ENCODE measurements around the gene TCF12. TPM values are rescaled to one million over a fixed set of nuclear protein-coding genes. Genes with fewer than 3 reads are reported as not detected.

The TCF12 gene
- total and polyA plus RNA-seq, 2 of the 8 experiments (the other 6 are each of a cell fraction or from before 2014, with no cell fraction given): 85.8 to 101 TPM

DNA sequence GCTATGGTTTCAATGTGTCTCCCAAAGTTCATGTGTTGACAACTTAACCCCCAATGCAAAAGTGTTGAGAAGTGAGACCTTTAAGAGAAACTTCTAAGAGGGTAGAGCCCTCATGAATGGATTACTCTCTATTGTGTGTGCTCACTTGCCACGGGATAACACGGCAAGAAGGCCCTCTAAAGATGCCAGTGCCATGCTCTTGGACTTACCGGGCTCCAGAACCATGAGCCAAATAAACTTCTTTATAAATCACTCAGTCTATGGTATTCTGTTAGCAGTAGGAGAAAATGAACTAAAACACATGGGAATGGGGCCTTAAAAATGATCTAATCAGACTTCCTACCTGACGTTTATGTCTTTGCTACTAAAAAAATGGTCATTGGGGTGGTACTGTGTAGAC lies 2.6 kb upstream of the TCF12 start (continued):
- TF ChIP-seq, protein P1, sequence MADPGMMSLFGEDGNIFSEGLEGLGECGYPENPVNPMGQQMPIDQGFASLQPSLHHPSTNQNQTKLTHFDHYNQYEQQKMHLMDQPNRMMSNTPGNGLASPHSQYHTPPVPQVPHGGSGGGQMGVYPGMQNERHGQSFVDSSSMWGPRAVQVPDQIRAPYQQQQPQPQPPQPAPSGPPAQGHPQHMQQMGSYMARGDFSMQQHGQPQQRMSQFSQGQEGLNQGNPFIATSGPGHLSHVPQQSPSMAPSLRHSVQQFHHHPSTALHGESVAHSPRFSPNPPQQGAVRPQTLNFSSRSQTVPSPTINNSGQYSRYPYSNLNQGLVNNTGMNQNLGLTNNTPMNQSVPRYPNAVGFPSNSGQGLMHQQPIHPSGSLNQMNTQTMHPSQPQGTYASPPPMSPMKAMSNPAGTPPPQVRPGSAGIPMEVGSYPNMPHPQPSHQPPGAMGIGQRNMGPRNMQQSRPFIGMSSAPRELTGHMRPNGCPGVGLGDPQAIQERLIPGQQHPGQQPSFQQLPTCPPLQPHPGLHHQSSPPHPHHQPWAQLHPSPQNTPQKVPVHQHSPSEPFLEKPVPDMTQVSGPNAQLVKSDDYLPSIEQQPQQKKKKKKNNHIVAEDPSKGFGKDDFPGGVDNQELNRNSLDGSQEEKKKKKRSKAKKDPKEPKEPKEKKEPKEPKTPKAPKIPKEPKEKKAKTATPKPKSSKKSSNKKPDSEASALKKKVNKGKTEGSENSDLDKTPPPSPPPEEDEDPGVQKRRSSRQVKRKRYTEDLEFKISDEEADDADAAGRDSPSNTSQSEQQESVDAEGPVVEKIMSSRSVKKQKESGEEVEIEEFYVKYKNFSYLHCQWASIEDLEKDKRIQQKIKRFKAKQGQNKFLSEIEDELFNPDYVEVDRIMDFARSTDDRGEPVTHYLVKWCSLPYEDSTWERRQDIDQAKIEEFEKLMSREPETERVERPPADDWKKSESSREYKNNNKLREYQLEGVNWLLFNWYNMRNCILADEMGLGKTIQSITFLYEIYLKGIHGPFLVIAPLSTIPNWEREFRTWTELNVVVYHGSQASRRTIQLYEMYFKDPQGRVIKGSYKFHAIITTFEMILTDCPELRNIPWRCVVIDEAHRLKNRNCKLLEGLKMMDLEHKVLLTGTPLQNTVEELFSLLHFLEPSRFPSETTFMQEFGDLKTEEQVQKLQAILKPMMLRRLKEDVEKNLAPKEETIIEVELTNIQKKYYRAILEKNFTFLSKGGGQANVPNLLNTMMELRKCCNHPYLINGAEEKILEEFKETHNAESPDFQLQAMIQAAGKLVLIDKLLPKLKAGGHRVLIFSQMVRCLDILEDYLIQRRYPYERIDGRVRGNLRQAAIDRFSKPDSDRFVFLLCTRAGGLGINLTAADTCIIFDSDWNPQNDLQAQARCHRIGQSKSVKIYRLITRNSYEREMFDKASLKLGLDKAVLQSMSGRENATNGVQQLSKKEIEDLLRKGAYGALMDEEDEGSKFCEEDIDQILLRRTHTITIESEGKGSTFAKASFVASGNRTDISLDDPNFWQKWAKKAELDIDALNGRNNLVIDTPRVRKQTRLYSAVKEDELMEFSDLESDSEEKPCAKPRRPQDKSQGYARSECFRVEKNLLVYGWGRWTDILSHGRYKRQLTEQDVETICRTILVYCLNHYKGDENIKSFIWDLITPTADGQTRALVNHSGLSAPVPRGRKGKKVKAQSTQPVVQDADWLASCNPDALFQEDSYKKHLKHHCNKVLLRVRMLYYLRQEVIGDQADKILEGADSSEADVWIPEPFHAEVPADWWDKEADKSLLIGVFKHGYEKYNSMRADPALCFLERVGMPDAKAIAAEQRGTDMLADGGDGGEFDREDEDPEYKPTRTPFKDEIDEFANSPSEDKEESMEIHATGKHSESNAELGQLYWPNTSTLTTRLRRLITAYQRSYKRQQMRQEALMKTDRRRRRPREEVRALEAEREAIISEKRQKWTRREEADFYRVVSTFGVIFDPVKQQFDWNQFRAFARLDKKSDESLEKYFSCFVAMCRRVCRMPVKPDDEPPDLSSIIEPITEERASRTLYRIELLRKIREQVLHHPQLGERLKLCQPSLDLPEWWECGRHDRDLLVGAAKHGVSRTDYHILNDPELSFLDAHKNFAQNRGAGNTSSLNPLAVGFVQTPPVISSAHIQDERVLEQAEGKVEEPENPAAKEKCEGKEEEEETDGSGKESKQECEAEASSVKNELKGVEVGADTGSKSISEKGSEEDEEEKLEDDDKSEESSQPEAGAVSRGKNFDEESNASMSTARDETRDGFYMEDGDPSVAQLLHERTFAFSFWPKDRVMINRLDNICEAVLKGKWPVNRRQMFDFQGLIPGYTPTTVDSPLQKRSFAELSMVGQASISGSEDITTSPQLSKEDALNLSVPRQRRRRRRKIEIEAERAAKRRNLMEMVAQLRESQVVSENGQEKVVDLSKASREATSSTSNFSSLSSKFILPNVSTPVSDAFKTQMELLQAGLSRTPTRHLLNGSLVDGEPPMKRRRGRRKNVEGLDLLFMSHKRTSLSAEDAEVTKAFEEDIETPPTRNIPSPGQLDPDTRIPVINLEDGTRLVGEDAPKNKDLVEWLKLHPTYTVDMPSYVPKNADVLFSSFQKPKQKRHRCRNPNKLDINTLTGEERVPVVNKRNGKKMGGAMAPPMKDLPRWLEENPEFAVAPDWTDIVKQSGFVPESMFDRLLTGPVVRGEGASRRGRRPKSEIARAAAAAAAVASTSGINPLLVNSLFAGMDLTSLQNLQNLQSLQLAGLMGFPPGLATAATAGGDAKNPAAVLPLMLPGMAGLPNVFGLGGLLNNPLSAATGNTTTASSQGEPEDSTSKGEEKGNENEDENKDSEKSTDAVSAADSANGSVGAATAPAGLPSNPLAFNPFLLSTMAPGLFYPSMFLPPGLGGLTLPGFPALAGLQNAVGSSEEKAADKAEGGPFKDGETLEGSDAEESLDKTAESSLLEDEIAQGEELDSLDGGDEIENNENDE (IDR thresholded peaks at IDR 0.05; ENCODE audit: insufficient replicate concordance, low read length): no peak
- TF ChIP-seq EP300 (IDR thresholded peaks at IDR 0.05; ENCODE audit: borderline replicate concordance in 1 of 2, low read depth in 2 of 2, low read length in 2 of 2): no peak
- no peak for TF ChIP-seq BCL11A (IDR thresholded peaks at IDR 0.05; ENCODE audit: low read depth in 2 of 2, low read length in 2 of 2)
- no peak for TF ChIP-seq NANOG (IDR thresholded peaks at IDR 0.05; ENCODE audit: insufficient read depth, low read depth, low read length, poor library complexity, severe bottlenecking)
- TF ChIP-seq CBX8 (IDR thresholded peaks at IDR 0.05; ENCODE audit: borderline replicate concordance, low read depth, low read length): no peak
- TF ChIP-seq, protein P2, sequence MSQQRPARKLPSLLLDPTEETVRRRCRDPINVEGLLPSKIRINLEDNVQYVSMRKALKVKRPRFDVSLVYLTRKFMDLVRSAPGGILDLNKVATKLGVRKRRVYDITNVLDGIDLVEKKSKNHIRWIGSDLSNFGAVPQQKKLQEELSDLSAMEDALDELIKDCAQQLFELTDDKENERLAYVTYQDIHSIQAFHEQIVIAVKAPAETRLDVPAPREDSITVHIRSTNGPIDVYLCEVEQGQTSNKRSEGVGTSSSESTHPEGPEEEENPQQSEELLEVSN (IDR thresholded peaks at IDR 0.05): no peak
- no peak for TF ChIP-seq SAP30 (IDR thresholded peaks at IDR 0.05; ENCODE audit: insufficient read depth, insufficient replicate concordance, low read length)
- no peak for TF ChIP-seq HDAC6 (IDR thresholded peaks at IDR 0.05; ENCODE audit: low read depth, low read length)
- TF ChIP-seq SP4 (IDR thresholded peaks at IDR 0.05; ENCODE audit: low read length): no peak
- no peak for TF ChIP-seq BRCA1 (IDR thresholded peaks at IDR 0.05; ENCODE audit: low read depth, low read length)
- TF ChIP-seq YY1 (IDR thresholded peaks at IDR 0.05; ENCODE audit: low read depth, low read length): no peak
